Natural killer cell (primary cell): ENCODE measurements around the gene CDC42EP4. TPM values are rescaled to one million over a fixed set of nuclear protein-coding genes. Genes with fewer than 3 reads are reported as not detected.

Source experiments
- ATAC-seq, 3 donors: fragments of 150-1000 bp in 2 of 3; fragments of 200-7000 bp in 1 of 3; cut with Tn5 transposase; 1 replicate in 1 of 3; 2 replicates in 2 of 3; pipeline ENCODE4 v1.10.0; 2021; ENCODE audit warnings: mild to moderate bottlenecking in 2 of 3, moderate library complexity in 2 of 3
- DNase-seq, 2 donors: peaks; one replicate each; pipeline versions ENCODE4 v3.0.0 to v3.0.0-alpha.2; 2013 to 2021; ENCODE audit warnings: mixed read lengths in 1 of 2
- H3K27ac ChIP-seq: one replicate; pipeline ENCODE4 v1.5.1; 2013; ENCODE audit warnings: mild to moderate bottlenecking, low read length
- H3K27me3 ChIP-seq: one replicate; pipeline ENCODE4 v1.6.1; 2013; ENCODE audit warnings: low read length; ENCODE audit not compliant: control insufficient read depth, insufficient read depth
- H3K36me3 ChIP-seq: one replicate; pipeline ENCODE4 v1.6.1; 2013; ENCODE audit warnings: low read length; ENCODE audit not compliant: control insufficient read depth, insufficient read depth
- H3K4me1 ChIP-seq: one replicate; pipeline ENCODE4 v1.6.1; 2013; ENCODE audit warnings: low read length; ENCODE audit not compliant: control insufficient read depth, insufficient read depth
- H3K4me3 ChIP-seq: one replicate; pipeline ENCODE4 v1.5.1; 2013; ENCODE audit warnings: low read length
- H3K9me3 ChIP-seq: one replicate; pipeline ENCODE4 v1.6.1; 2013; ENCODE audit warnings: low read length; ENCODE audit not compliant: control insufficient read depth, insufficient read depth
- H3K27ac Mint-ChIP-seq, 2 donors: one replicate each; pipeline ENCODE4 v1.8.0; 2022; ENCODE audit warnings: mild to moderate bottlenecking in 2 of 2, mixed read lengths in 2 of 2, moderate library complexity in 1 of 2
- H3K27me3 Mint-ChIP-seq, 2 donors: one replicate each; pipeline ENCODE4 v1.8.0; 2022; ENCODE audit warnings: low read depth in 2 of 2, mixed read lengths in 2 of 2
- H3K36me3 Mint-ChIP-seq: one replicate; pipeline ENCODE4 v1.8.0; 2022; ENCODE audit warnings: mixed read lengths
- H3K4me1 Mint-ChIP-seq, 2 donors: one replicate each; pipeline ENCODE4 v1.8.0; 2022; ENCODE audit warnings: mixed read lengths in 2 of 2
- H3K4me3 Mint-ChIP-seq: one replicate; pipeline ENCODE4 v1.8.0; 2022; ENCODE audit warnings: mild to moderate bottlenecking, moderate library complexity, mixed read lengths
- H3K9me3 Mint-ChIP-seq, 2 donors: one replicate each; pipeline ENCODE4 v1.8.0; 2022; ENCODE audit warnings: mixed read lengths in 2 of 2
- WGBS: methylation state at CpG from one replicate; pipeline ENCODE4 v1.1.7; 2013; ENCODE audit warnings: missing lambda C conversion rate; ENCODE audit not compliant: insufficient coverage; 5-methylcytosine and 5-hydroxymethylcytosine counted together
- intact Hi-C: fragments of 100-400 bp; cut with micrococcal nuclease; formaldehyde crosslinking; loops from one replicate; pipeline ENCODE4 v1.14.2; 2022
- total RNA-seq, 4 donors: library from RNA; stranded (reverse); fragments of 120-200 nt in 1 of 4; gene quantifications; one replicate each; pipeline versions ENCODE4 v1.2.3 to v1.2.4, GENCODE V29; 2013 to 2022
- TF ChIP-seq, protein P1 (sequence below): fragments of 200-600 bp; IDR thresholded peaks from one replicate; pipeline ENCODE4 v1.8.0; 2022; ENCODE audit warnings: antibody characterized with exemption

The CDC42EP4 gene
- total RNA-seq, 3 donors from 2014 or later (not counting 1 experiment from before 2014, with no cell fraction given) = 2.5 to 9.6 (median 4.4) TPM

DNA sequence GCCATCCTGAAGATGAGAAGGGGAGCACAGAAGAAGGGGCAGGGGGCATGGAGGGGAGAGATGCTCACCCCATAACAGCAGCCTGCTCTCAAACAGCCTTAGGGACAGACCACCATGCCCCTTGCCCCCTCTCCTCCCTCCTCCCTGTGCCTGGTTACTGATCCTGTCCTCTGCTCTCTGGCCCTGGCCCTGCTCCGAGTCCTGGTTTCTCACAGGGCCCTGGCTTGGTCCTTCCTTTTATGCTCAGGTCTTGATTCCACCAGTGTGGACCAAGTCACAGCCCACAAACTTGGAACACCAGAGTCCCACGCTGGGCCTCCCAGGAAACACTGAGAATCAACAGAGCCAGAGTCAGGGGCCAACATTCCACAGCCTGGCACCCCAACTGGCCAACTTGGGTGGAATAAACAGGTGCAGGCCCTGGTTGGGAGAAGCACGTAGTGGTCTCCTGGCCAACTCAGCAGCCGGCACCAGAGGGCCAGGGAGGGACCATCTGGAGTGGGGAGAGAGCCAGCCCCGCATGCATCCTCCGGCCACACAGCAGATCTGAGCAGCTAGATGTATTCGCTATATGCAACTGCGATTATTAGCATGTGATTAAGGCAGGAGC, 44.9 kb upstream of the CDC42EP4 start:
- Mint-ChIP-seq H3K4me3 (no peak overlapping the region), H3K27ac (no peak overlapping the region), H3K4me1 (no peaks in the 10 kb centered on the region), H3K36me3 (no peaks in the 10 kb centered on the region), H3K27me3 (peaks cover 0 to 2% of the 10 kb centered on the region in 2 donors), H3K9me3 (no peaks in the 10 kb centered on the region)
- WGBS = 83% methylated on average over 8 of the region's 8 CpGs
- Histone ChIP-seq H3K27ac (no peak overlapping the region), H3K4me1 (no peaks in the 10 kb centered on the region), H3K4me3 (no peak overlapping the region), H3K36me3 (no peaks in the 10 kb centered on the region), H3K9me3 (no peaks in the 10 kb centered on the region), H3K27me3 (no peaks in the 10 kb centered on the region)
- TF ChIP-seq, protein P1, sequence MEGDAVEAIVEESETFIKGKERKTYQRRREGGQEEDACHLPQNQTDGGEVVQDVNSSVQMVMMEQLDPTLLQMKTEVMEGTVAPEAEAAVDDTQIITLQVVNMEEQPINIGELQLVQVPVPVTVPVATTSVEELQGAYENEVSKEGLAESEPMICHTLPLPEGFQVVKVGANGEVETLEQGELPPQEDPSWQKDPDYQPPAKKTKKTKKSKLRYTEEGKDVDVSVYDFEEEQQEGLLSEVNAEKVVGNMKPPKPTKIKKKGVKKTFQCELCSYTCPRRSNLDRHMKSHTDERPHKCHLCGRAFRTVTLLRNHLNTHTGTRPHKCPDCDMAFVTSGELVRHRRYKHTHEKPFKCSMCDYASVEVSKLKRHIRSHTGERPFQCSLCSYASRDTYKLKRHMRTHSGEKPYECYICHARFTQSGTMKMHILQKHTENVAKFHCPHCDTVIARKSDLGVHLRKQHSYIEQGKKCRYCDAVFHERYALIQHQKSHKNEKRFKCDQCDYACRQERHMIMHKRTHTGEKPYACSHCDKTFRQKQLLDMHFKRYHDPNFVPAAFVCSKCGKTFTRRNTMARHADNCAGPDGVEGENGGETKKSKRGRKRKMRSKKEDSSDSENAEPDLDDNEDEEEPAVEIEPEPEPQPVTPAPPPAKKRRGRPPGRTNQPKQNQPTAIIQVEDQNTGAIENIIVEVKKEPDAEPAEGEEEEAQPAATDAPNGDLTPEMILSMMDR = no peak
- no peak for ATAC-seq
- DNase-seq = no peak
- intact Hi-C loops = no loop called here

- no peak for DNase-seq
- Mint-ChIP-seq H3K9me3 (no peaks in the 10 kb centered on the region), H3K4me3 (no peak overlapping the region), H3K27ac (no peak overlapping the region), H3K36me3 (no peaks in the 10 kb centered on the region), H3K27me3 (no peaks in the 10 kb centered on the region), H3K4me1 (no peaks in the 10 kb centered on the region)
- no peaks in the 10 kb centered on the region for H3K36me3 ChIP-seq
- H3K9me3 ChIP-seq = no peaks in the 10 kb centered on the region
- intact Hi-C loops = no loop called here
- WGBS = 92% methylated on average over 19 of the region's 21 CpGs
- ATAC-seq = no peak
- no peaks in the 10 kb centered on the region for H3K27me3 ChIP-seq
- no peak overlapping the region for H3K27ac ChIP-seq
- H3K4me1 ChIP-seq = no peaks in the 10 kb centered on the region
- TF ChIP-seq, protein P1 = no peak
- H3K4me3 ChIP-seq = no peak overlapping the region
Measured at GRCh38 chr17:73354423-73355284, 42.9 kb upstream of the CDC42EP4 start.

- Histone ChIP-seq H3K27me3 (no peaks in the 10 kb centered on the region), H3K9me3 (no peaks in the 10 kb centered on the region), H3K4me1 (no peaks in the 10 kb centered on the region), H3K27ac (no peak overlapping the region), H3K4me3 (no peak overlapping the region), H3K36me3 (no peaks in the 10 kb centered on the region)
- Mint-ChIP-seq H3K27ac (no peak overlapping the region), H3K9me3 (no peaks in the 10 kb centered on the region), H3K4me3 (no peak overlapping the region), H3K36me3 (no peaks in the 10 kb centered on the region), H3K27me3 (no peaks in the 10 kb centered on the region), H3K4me1 (no peaks in the 10 kb centered on the region)
- intact Hi-C loops = no loop called here
- TF ChIP-seq, protein P1 = no peak
- DNase-seq (no peak), ATAC-seq (no peak)
- WGBS = 94% methylated on average over 13 of the region's 13 CpGs
Measured at GRCh38 chr17:73352261-73352660, 40.5 kb upstream of the CDC42EP4 start.
